GM12872 (cell line): Measurements from ENCODE around the gene KCTD14.

Experiments used
- CTCF ChIP-seq: IDR thresholded peaks from 3 replicates; pipeline ENCODE4 v1.5.1; 2011; ENCODE audit warnings: low read depth, mild to moderate bottlenecking, low read length, moderate library complexity; ENCODE audit not compliant: insufficient read depth

KCTD14 gene

GRCh38 chr11:78056093-78056492, 33.0 kb upstream of the KCTD14 start:
- TF ChIP-seq CTCF = no peak

GRCh38 chr11:78054971-78055370, 31.9 kb upstream of the KCTD14 start:
- no peak for TF ChIP-seq CTCF

GRCh38 chr11:78050964-78051831, 28.1 kb upstream of the KCTD14 start:
- TF ChIP-seq CTCF = no peak

- no peak for TF ChIP-seq CTCF
Observed at GRCh38 chr11:78049348-78049747, 26.3 kb upstream of the KCTD14 start.

GRCh38 chr11:78048561-78048960, 25.5 kb upstream of the KCTD14 start:
- TF ChIP-seq CTCF = no peak

GRCh38 chr11:78046486-78046854, 23.4 kb upstream of the KCTD14 start:
- TF ChIP-seq CTCF = no peak

- TF ChIP-seq CTCF = peak; percentile 98
Observed at GRCh38 chr11:78045851-78046485, 22.9 kb upstream of the KCTD14 start.
